IMR-90 (cell line): ENCODE results near the gene OR14J1. TPM values are rescaled to one million over a fixed set of nuclear protein-coding genes. Genes with fewer than 3 reads are reported as not detected.

Experiments used
- ATAC-seq: fragments of 200-7000 bp; cut with Tn5 transposase; 2 replicates; pipeline ENCODE4 v1.9.1; 2020; ENCODE audit warnings: low read depth, mild to moderate bottlenecking, moderate library complexity
- BruUV-seq: library from RNA; stranded (reverse); fragments of 400-500 nt; replicated peaks from 2 replicates; lab custom pipeline; 2021; lab: Mats Ljungman, UMichigan
- CTCF ChIA-PET: fragments of 300-600 bp; formaldehyde crosslinking; extraction: SDS; loops from one replicate; lab custom pipeline; 2021; ENCODE audit warnings: antibody characterized with exemption; lab: Yijun Ruan, JAX
- POLR2A ChIA-PET: fragments of 300-600 bp; sonication (Branson Sonifier 250); formaldehyde crosslinking; loops from one replicate; lab custom pipeline; 2022; ENCODE audit warnings: antibody characterized with exemption; ENCODE audit not compliant: unreplicated experiment; lab: Charles Lee
- DNase-seq: peaks from one replicate; pipeline ENCODE4 v3.0.0; 2013
- H2AFZ ChIP-seq: replicated peaks from 2 replicates; pipeline ENCODE3; 2013; ENCODE audit warnings: low read length, mild to moderate bottlenecking; ENCODE audit not compliant: poor library complexity
- H2AK5ac ChIP-seq: 2 replicates; pipeline ENCODE4 v1.6.1; 2013; ENCODE audit warnings: low read depth, low read length, inconsistent platforms
- H2AK9ac ChIP-seq: replicated peaks from 2 replicates; pipeline ENCODE3; 2013; ENCODE audit warnings: mild to moderate bottlenecking, low read depth, low read length, moderate library complexity; ENCODE audit not compliant: poor library complexity
- H2BK120ac ChIP-seq: 2 replicates; pipeline ENCODE4 v1.6.1; 2013; ENCODE audit warnings: low read depth, low read length, inconsistent platforms
- H2BK15ac ChIP-seq: 3 replicates; pipeline ENCODE4 v1.6.1; 2013; ENCODE audit warnings: low read depth, low read length, inconsistent platforms
- H2BK20ac ChIP-seq: 2 replicates; pipeline ENCODE4 v1.6.1; 2013; ENCODE audit warnings: low read depth, mild to moderate bottlenecking, inconsistent platforms, low read length, moderate library complexity
- H2BK5ac ChIP-seq: 2 replicates; pipeline ENCODE4 v1.6.1; 2013; ENCODE audit warnings: mild to moderate bottlenecking, low read depth, low read length, inconsistent platforms; ENCODE audit not compliant: poor library complexity, severe bottlenecking
- H3K14ac ChIP-seq: replicated peaks from 2 replicates; pipeline ENCODE4 v1.6.1; 2013; ENCODE audit warnings: low read depth, low read length, inconsistent platforms
- H3K18ac ChIP-seq: 2 replicates; pipeline ENCODE4 v1.6.1; 2013; ENCODE audit warnings: low read depth, low read length, control low read depth
- H3K23ac ChIP-seq: 2 replicates; pipeline ENCODE4 v1.6.1; 2013; ENCODE audit warnings: low read depth, low read length, inconsistent platforms
- H3K27ac ChIP-seq: 2 replicates; pipeline ENCODE4 v1.5.1; 2013; ENCODE audit warnings: mild to moderate bottlenecking, control low read depth, low read length; ENCODE audit not compliant: insufficient read depth
- H3K27me3 ChIP-seq: 2 replicates; pipeline ENCODE4 v1.6.1; 2013; ENCODE audit warnings: low read length; ENCODE audit not compliant: control insufficient read depth, insufficient read depth
- H3K36me3 ChIP-seq: 2 replicates; pipeline ENCODE4 v1.6.1; 2013; ENCODE audit warnings: low read length, mixed read lengths; ENCODE audit not compliant: control insufficient read depth, insufficient read depth
- H3K4ac ChIP-seq: 2 replicates; pipeline ENCODE4 v1.6.1; 2013; ENCODE audit warnings: low read depth, low read length, inconsistent platforms
- H3K4me1 ChIP-seq: 2 replicates; pipeline ENCODE4 v1.6.1; 2013; ENCODE audit warnings: low read length, mixed read lengths; ENCODE audit not compliant: control insufficient read depth, insufficient read depth
- H3K4me2 ChIP-seq: 2 replicates; pipeline ENCODE4 v1.6.1; 2013; ENCODE audit warnings: low read depth, mild to moderate bottlenecking, control low read depth, low read length, moderate library complexity
- H3K4me3 ChIP-seq: 2 replicates; pipeline ENCODE4 v1.5.1; 2013; ENCODE audit warnings: low read depth, mild to moderate bottlenecking, control low read depth, low read length, moderate library complexity; ENCODE audit not compliant: insufficient read depth
- H3K56ac ChIP-seq: 2 replicates; pipeline ENCODE4 v1.6.1; 2013; ENCODE audit warnings: low read length, inconsistent platforms; ENCODE audit not compliant: insufficient read depth; ENCODE audit errors: extremely low read depth
- H3K79me1 ChIP-seq, 2 experiments: 2 replicates each; pipeline ENCODE4 v1.6.1; 2013; ENCODE audit warnings: low read length in 2 of 2, inconsistent platforms in 1 of 2, low read depth in 1 of 2
- H3K9ac ChIP-seq: 2 replicates; pipeline ENCODE4 v1.6.1; 2013; ENCODE audit warnings: low read depth, low read length, control low read depth
- H3K9me1 ChIP-seq: 2 replicates; pipeline ENCODE4 v1.6.1; 2013; ENCODE audit warnings: low read length, inconsistent platforms; ENCODE audit not compliant: insufficient read depth
- H3K9me3 ChIP-seq: 2 replicates; pipeline ENCODE4 v1.6.1; 2013; ENCODE audit warnings: low read length; ENCODE audit not compliant: control insufficient read depth, insufficient read depth
- H4K20me1 ChIP-seq: 2 replicates; pipeline ENCODE4 v1.6.1; 2013; ENCODE audit warnings: low read length, inconsistent platforms; ENCODE audit not compliant: insufficient read depth
- H4K5ac ChIP-seq: 2 replicates; pipeline ENCODE4 v1.6.1; 2013; ENCODE audit warnings: mild to moderate bottlenecking, low read depth, low read length, control low read depth
- H4K8ac ChIP-seq, 2 experiments: 2 replicates each; pipeline ENCODE4 v1.6.1; 2013; ENCODE audit warnings: low read depth in 2 of 2, low read length in 2 of 2, control low read depth in 1 of 2, inconsistent platforms in 1 of 2
- H4K91ac ChIP-seq: 2 replicates; pipeline ENCODE4 v1.6.1; 2013; ENCODE audit warnings: low read depth, low read length, inconsistent platforms; ENCODE audit not compliant: insufficient read depth
- MXI1 ChIP-seq: IDR thresholded peaks from 2 replicates; pipeline ENCODE4 v1.6.1; 2012; ENCODE audit warnings: low read depth, mild to moderate bottlenecking, low read length, moderate library complexity, borderline replicate concordance
- RAD21 ChIP-seq: IDR thresholded peaks from 2 replicates; pipeline ENCODE4 v1.6.1; 2012; ENCODE audit warnings: low read length, improper control_type of control experiment
- WGBS, 2 experiments: methylation state at CpG; one replicate each; pipeline versions ENCODE4 v1.1.5 to v1.1.7; 2013; ENCODE audit warnings: missing lambda C conversion rate in 2 of 2; ENCODE audit not compliant: insufficient read length in 1 of 2; ENCODE audit errors: extremely low coverage in 2 of 2; 5-methylcytosine and 5-hydroxymethylcytosine counted together
- dilution Hi-C: fragments of 300-500 bp; cut with HindIII; formaldehyde crosslinking; loops from one replicate; pipeline ENCODE4 v1.14.3; 2018; ENCODE audit warnings: low sequenced_read_pairs; ENCODE audit not compliant: unreplicated experiment
- in situ Hi-C: fragments of 300-500 bp; cut with MboI; formaldehyde crosslinking; loops from 3 replicates; pipeline ENCODE4 v1.14.3; 2019; ENCODE audit warnings: low sequenced_read_pairs, inconsistent platforms, mixed read lengths
- intact Hi-C: fragments of 100-400 bp; cut with micrococcal nuclease; formaldehyde crosslinking; loops from 2 replicates; pipeline ENCODE4 v1.10.0; 2022
- polyA plus RNA-seq, 3 experiments: library from polyadenylated mRNA; depleted of rRNA; stranded (reverse); fragments of >200 nt; gene quantifications; 2 replicates each; pipeline ENCODE4 v1.2.3, GENCODE V29; 2012; ENCODE audit warnings: low replicate concordance in 1 of 3
- total RNA-seq: library from RNA; depleted of rRNA; stranded (reverse); fragments of >200 nt; gene quantifications from 2 replicates; pipeline ENCODE4 v1.2.3, GENCODE V29; 2012; rRNA removed

Gene OR14J1
- total and polyA plus RNA-seq, 2 of the 4 experiments (the other 2 are of a cell fraction): not detected

DNA sequence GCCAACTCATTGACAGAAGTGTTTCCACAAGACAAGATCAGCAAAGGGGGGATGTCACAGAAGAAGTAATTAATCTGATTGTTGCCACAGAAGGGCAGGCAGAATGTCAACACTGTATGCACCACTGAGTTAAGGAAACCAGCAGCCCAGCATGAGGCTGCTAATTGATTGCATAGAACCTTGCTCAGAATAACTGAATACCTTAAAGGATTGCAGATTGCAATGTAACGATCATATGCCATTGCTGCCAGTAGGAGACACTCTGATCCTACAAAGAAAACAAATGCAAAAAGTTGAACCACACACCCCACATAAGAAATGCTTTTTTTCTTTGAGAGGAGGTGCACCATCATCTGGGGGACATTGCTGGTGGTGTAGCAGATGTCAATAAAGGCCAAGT is 54.1 kb downstream of the OR14J1 start:
- Histone ChIP-seq H3K14ac (no peak overlapping the region), H2AFZ (no peak overlapping the region), H4K5ac (no peak overlapping the region), H3K9me1 (no peaks in the 10 kb centered on the region), H3K27ac (no peak overlapping the region), H2BK15ac (no peak overlapping the region), H3K18ac (no peak overlapping the region), H3K27me3 (no peaks in the 10 kb centered on the region), H3K36me3 (no peaks in the 10 kb centered on the region), H4K8ac (no peak overlapping the region), H2AK9ac (no peak overlapping the region), H2AK5ac (no peak overlapping the region), H3K9me3 (peaks cover 8% of the 10 kb centered on the region), H4K91ac (no peak overlapping the region), H3K9ac (no peak overlapping the region), H3K4ac (no peak overlapping the region), H4K20me1 (no peaks in the 10 kb centered on the region), H3K4me3 (no peak overlapping the region), H3K23ac (no peak overlapping the region), H3K56ac (no peak overlapping the region), H2BK20ac (no peak overlapping the region), H3K4me1 (no peaks in the 10 kb centered on the region), H3K4me2 (no peak overlapping the region), H2BK5ac (no peak overlapping the region), H2BK120ac (no peak overlapping the region), H3K79me1 (no peaks in the 10 kb centered on the region)
- DNase-seq (no peak), ATAC-seq (no peak)
- TF ChIP-seq RAD21 (no peak), MXI1 (no peak)
- in situ Hi-C loops (no loop called here), dilution Hi-C loops (no loop called here), intact Hi-C loops (no loop called here)
- CTCF ChIA-PET: no interaction called here
- no CpG with 5 or more reads among the region's 1 CpG for WGBS, 2 experiments
- BruUV-seq: no TSS peak
- POLR2A ChIA-PET: no interaction called here

Other genes starting within 250 kb of the OR14J1 start
- not detected in 2 replicates for gene OR2B3, start 214.4 kb upstream of the OR14J1 start, total RNA-seq
- not detected in 2 replicates for gene OR2B3, start 214.4 kb upstream of the OR14J1 start, polyA plus RNA-seq (2012; rRNA removed)
- not detected in 2 replicates for gene OR2J1, start 202.2 kb upstream of the OR14J1 start, total RNA-seq
- not detected in 2 replicates for gene OR2J1, start 202.2 kb upstream of the OR14J1 start, polyA plus RNA-seq (2012; rRNA removed)
- gene OR2J3, start 193.6 kb upstream of the OR14J1 start, total RNA-seq: not detected in 2 replicates
- not detected in 2 replicates for gene OR2J3, start 193.6 kb upstream of the OR14J1 start, polyA plus RNA-seq (2012; rRNA removed)
- gene OR2J2, start 130.8 kb upstream of the OR14J1 start, total RNA-seq: not detected in 2 replicates
- not detected in 2 replicates for gene OR2J2, start 130.8 kb upstream of the OR14J1 start, polyA plus RNA-seq (2012; rRNA removed)
- not detected in 2 replicates for gene OR5V1, start 67.2 kb downstream of the OR14J1 start, total RNA-seq
- not detected in 2 replicates for gene OR5V1, start 67.2 kb downstream of the OR14J1 start, polyA plus RNA-seq (2012; rRNA removed)
- not detected in 2 replicates for gene OR12D3, start 73.6 kb downstream of the OR14J1 start, total RNA-seq
- not detected in 2 replicates for gene OR12D3, start 73.6 kb downstream of the OR14J1 start, polyA plus RNA-seq (2012; rRNA removed)
- gene OR12D2, start 93.9 kb downstream of the OR14J1 start, total RNA-seq: not detected in 2 replicates
- not detected in 2 replicates for gene OR12D2, start 93.9 kb downstream of the OR14J1 start, polyA plus RNA-seq (2012; rRNA removed)
- not detected in 2 replicates for gene OR12D1, start 113.2 kb downstream of the OR14J1 start, total RNA-seq
- not detected in 2 replicates for gene OR12D1, start 113.2 kb downstream of the OR14J1 start, polyA plus RNA-seq (2012; rRNA removed)
- not detected in 2 replicates for gene OR10C1, start 137.6 kb downstream of the OR14J1 start, total RNA-seq
- gene OR10C1, start 137.6 kb downstream of the OR14J1 start, polyA plus RNA-seq (2012; rRNA removed): not detected in 2 replicates
- gene OR11A1, start 155.4 kb downstream of the OR14J1 start, total RNA-seq: not detected in 2 replicates
- not detected in 2 replicates for gene OR11A1, start 155.4 kb downstream of the OR14J1 start, polyA plus RNA-seq (2012; rRNA removed)
- not detected in 2 replicates for gene OR2H1, start 155.5 kb downstream of the OR14J1 start, total RNA-seq
- not detected in 2 replicates for gene OR2H1, start 155.5 kb downstream of the OR14J1 start, polyA plus RNA-seq (2012; rRNA removed)
- not detected in 2 replicates for gene MAS1L, start 186.3 kb downstream of the OR14J1 start, total RNA-seq
- gene MAS1L, start 186.3 kb downstream of the OR14J1 start, polyA plus RNA-seq (2012; rRNA removed): not detected in 2 replicates